GM12878 (cell line): ENCODE data around the gene B3GALNT2. TPM values are rescaled to one million over a fixed set of nuclear protein-coding genes. Genes with fewer than 3 reads are reported as not detected.

Source experiments
- ATAC-seq: fragments of 200-7000 bp; cut with Tn5 transposase; 3 replicates; pipeline ENCODE4 v1.9.1; 2020; ENCODE audit warnings: mild to moderate bottlenecking, moderate library complexity
- BruUV-seq: library from RNA; stranded (reverse); fragments of 400-500 nt; replicated peaks from 2 replicates; lab custom pipeline; 2021; lab: Mats Ljungman, UMichigan
- CTCF ChIA-PET: fragments of 300-600 bp; sonication (Branson Sonifier 250); formaldehyde crosslinking; extraction: SDS; loops from one replicate; lab custom pipeline; 2021; ENCODE audit warnings: inconsistent platforms; lab: Yijun Ruan, JAX
- POLR2A ChIA-PET: fragments of 350-600 bp; formaldehyde crosslinking; extraction: SDS; loops from one replicate; lab custom pipeline; 2021; ENCODE audit warnings: inconsistent platforms; lab: Charles Lee
- RAD21 ChIA-PET: fragments of 300-600 bp; sonication (Branson Sonifier 250); formaldehyde crosslinking; loops from one replicate; lab custom pipeline; 2023; ENCODE audit warnings: antibody characterized with exemption; ENCODE audit not compliant: unreplicated experiment; lab: Charles Lee
- SMC1A ChIA-PET: fragments of 300-600 bp; sonication (Branson Sonifier 250); formaldehyde crosslinking; loops from one replicate; lab custom pipeline; 2023; ENCODE audit not compliant: unreplicated experiment, uncharacterized antibody; lab: Charles Lee
- DNase-seq: peaks from one replicate; pipeline ENCODE4 v3.0.0-alpha.2; 2011; ENCODE audit warnings: low read depth, low spot score
- FAIRE-seq: peaks from 3 replicates; lab custom pipeline; 2011; peaks lifted over from hg19 to GRCh38; lab: Jason Lieb, UNC
- H2AFZ ChIP-seq: 2 replicates; pipeline ENCODE4 v1.6.0; 2011; ENCODE audit warnings: low read depth, low read length, control low read depth; ENCODE audit not compliant: control insufficient read depth
- H3K27ac ChIP-seq: 2 replicates; pipeline ENCODE4 v1.5.1; 2011; ENCODE audit warnings: control low read depth; ENCODE audit not compliant: control insufficient read depth, insufficient read depth
- H3K27me3 ChIP-seq, 2 experiments: replicated peaks in 1 of 2; 2 replicates each; pipeline versions ENCODE4 v1.6.0 to v1.6.1; 2011; ENCODE audit warnings: low read length in 1 of 2; ENCODE audit not compliant: control insufficient read depth in 2 of 2, insufficient read depth in 2 of 2
- H3K36me3 ChIP-seq, 2 experiments: 2 replicates each; pipeline ENCODE4 v1.5.1; 2011; ENCODE audit warnings: low read length in 1 of 2; ENCODE audit not compliant: control insufficient read depth in 2 of 2, insufficient read depth in 2 of 2
- H3K4me1 ChIP-seq: 2 replicates; pipeline ENCODE4 v1.6.1; 2011; ENCODE audit warnings: mild to moderate bottlenecking, low read length, moderate library complexity, mixed read lengths; ENCODE audit not compliant: control insufficient read depth, insufficient read depth
- H3K4me2 ChIP-seq: 2 replicates; pipeline ENCODE4 v1.6.0; 2011; ENCODE audit warnings: control low read depth; ENCODE audit not compliant: control insufficient read depth, insufficient read depth
- H3K4me3 ChIP-seq: fragments of 200-600 bp; sonication (generic); 2 replicates; pipeline ENCODE4 v1.5.1; 2016
- H3K79me2 ChIP-seq: 2 replicates; pipeline ENCODE4 v1.6.0; 2011; ENCODE audit warnings: low read length; ENCODE audit not compliant: control insufficient read depth, insufficient read depth
- H3K9ac ChIP-seq: 2 replicates; pipeline ENCODE4 v1.8.0; 2011; ENCODE audit warnings: low read length, control low read depth, mixed read lengths; ENCODE audit not compliant: control insufficient read depth, insufficient read depth
- H3K9me3 ChIP-seq: replicated peaks from 3 replicates; pipeline ENCODE4 v1.5.1; 2011; ENCODE audit warnings: mild to moderate bottlenecking, low read length; ENCODE audit not compliant: control insufficient read depth, insufficient read depth
- H4K20me1 ChIP-seq: 2 replicates; pipeline ENCODE4 v1.6.0; 2011; ENCODE audit not compliant: control insufficient read depth, insufficient read depth
- BCLAF1 ChIP-seq: fragments of 450-650 bp; IDR thresholded peaks from 2 replicates; pipeline ENCODE4 v1.6.1; 2017; ENCODE audit warnings: antibody characterized with exemption, mild to moderate bottlenecking, moderate library complexity
- BMI1 ChIP-seq: fragments of 450-650 bp; IDR thresholded peaks from 2 replicates; pipeline ENCODE4 v1.6.1; 2016; ENCODE audit warnings: mild to moderate bottlenecking, moderate library complexity, borderline replicate concordance
- CREB1 ChIP-seq: IDR thresholded peaks from 2 replicates; pipeline ENCODE4 v1.6.1; 2012; ENCODE audit warnings: low read depth, mild to moderate bottlenecking, inconsistent platforms
- E2F4 ChIP-seq: IDR thresholded peaks from 2 replicates; pipeline ENCODE4 v1.6.1; 2012; ENCODE audit warnings: low read depth, low read length, improper control_type of control experiment
- MXI1 ChIP-seq: fragments of 150-350 bp; IDR thresholded peaks from 2 replicates; pipeline ENCODE4 v1.6.1; 2011; ENCODE audit warnings: low read depth, mild to moderate bottlenecking, inconsistent platforms, low read length, improper control_type of control experiment
- NFYB ChIP-seq: IDR thresholded peaks from 2 replicates; pipeline ENCODE4 v1.6.1; 2011; ENCODE audit warnings: low read depth, mild to moderate bottlenecking, low read length, improper control_type of control experiment, moderate library complexity; ENCODE audit not compliant: insufficient read depth
- NKRF ChIP-seq: fragments of 450-650 bp; conservative IDR thresholded peaks from 2 replicates; pipeline ENCODE4 v1.6.1; 2017; ENCODE audit warnings: mild to moderate bottlenecking, moderate library complexity
- RAD51 ChIP-seq: fragments of 450-650 bp; IDR thresholded peaks from 2 replicates; pipeline ENCODE4 v1.6.1; 2016; ENCODE audit warnings: moderate library complexity, mild to moderate bottlenecking, inconsistent platforms
- SMARCA5 ChIP-seq: fragments of 450-650 bp; IDR thresholded peaks from 2 replicates; pipeline ENCODE4 v1.6.1; 2017; ENCODE audit warnings: mild to moderate bottlenecking
- STAT3 ChIP-seq: IDR thresholded peaks from 2 replicates; pipeline ENCODE4 v1.6.1; 2011; ENCODE audit warnings: low read depth, low read length, improper control_type of control experiment
- WGBS: methylation state at CpG from one replicate; pipeline ENCODE4 v1.1.6; 2016; ENCODE audit warnings: low lambda C conversion rate; ENCODE audit not compliant: insufficient replicate concordance, insufficient coverage; ENCODE audit errors: missing lambda C conversion rate; 5-methylcytosine and 5-hydroxymethylcytosine counted together
- in situ Hi-C: fragments of 300-500 bp; cut with MboI; formaldehyde crosslinking; loops from 9 replicates; pipeline ENCODE4 v1.14.3; 2018; ENCODE audit warnings: mixed read lengths
- intact Hi-C: fragments of 100-400 bp; cut with micrococcal nuclease; formaldehyde crosslinking; loops from one replicate; pipeline ENCODE4 v1.14.2; 2022; ENCODE audit not compliant: unreplicated experiment
- polyA plus RNA-seq, 11 experiments: library from polyadenylated mRNA; depleted of rRNA in 4 of 11; unstranded in 6 of 11; stranded (reverse) in 5 of 11; fragments of >200 nt; fragmentation: Nextera tagmentation in 4 of 11; fragmentation: Illumina TruSeq in 1 of 11; extraction: Ambion mirVana in 4 of 11; extraction: Trizol in 1 of 11; gene quantifications; 1 replicate in 1 of 11; 2 replicates in 10 of 11; pipeline versions ENCODE4 v1.2.1 to v1.2.3, GENCODE V29; 2011 to 2016; ENCODE audit warnings: inconsistent platforms in 2 of 11, missing spikeins in 2 of 11, low read depth in 1 of 11
- total RNA-seq, 4 experiments: library from RNA; depleted of rRNA in 3 of 4; stranded (reverse); fragments of >200 nt in 3 of 4; fragmentation: Illumina TruSeq in 1 of 4; extraction: Trizol in 1 of 4; gene quantifications; 2 replicates each; pipeline versions ENCODE4 v1.2.1 to v1.2.3, GENCODE V29; 2013 to 2021

Gene B3GALNT2
- total and polyA plus RNA-seq, 10 of the 15 experiments (the other 5 are each of a cell fraction or from before 2014, with no cell fraction given): 0.77 to 19.7 (median 12.7) TPM

GRCh38 chr1:235411489-235412486 is 92.5 kb downstream of the B3GALNT2 start:
- Histone ChIP-seq H3K4me2 (no peak overlapping the region), H2AFZ (no peak overlapping the region), H4K20me1 (no peaks in the 10 kb centered on the region), H3K36me3 (no peaks in the 10 kb centered on the region), H3K27me3 (no peaks in the 10 kb centered on the region), H3K27ac (no peak overlapping the region), H3K79me2 (no peaks in the 10 kb centered on the region), H3K9me3 (no peaks in the 10 kb centered on the region), H3K9ac (no peak overlapping the region), H3K4me1 (no peaks in the 10 kb centered on the region), H3K4me3 (no peak overlapping the region)
- no peak for FAIRE-seq
- BruUV-seq: no TSS peak
- ChIA-PET POLR2A (no interaction called here), CTCF (interaction anchor here (2.0 kb wide), 1 partner anchor 158 kb away, joined by 6 read pairs; no protein-coding TSS in a partner anchor), RAD21 (interaction anchor here (0.6 kb wide), 1 partner anchor 69 kb away, joined by 4 read pairs; no protein-coding TSS in a partner anchor), SMC1A (interaction anchor here (1.3 to 2.2 kb wide), 2 partner anchors 159 to 160 kb away, joined by 5 read pairs; no protein-coding TSS in a partner anchor)
- WGBS: 86% methylated on average over 3 of the region's 5 CpGs
- TF ChIP-seq STAT3 (no peak), CREB1 (no peak), NFYB (no peak), NKRF (no peak), SMARCA5 (no peak), E2F4 (no peak), BCLAF1 (no peak), RAD51 (no peak), BMI1 (no peak), MXI1 (no peak)
- no peak for DNase-seq
- in situ Hi-C loops: no loop called here
- intact Hi-C loops: loop anchor here (10.0 kb wide), 1 partner anchor 1297 kb away; no protein-coding TSS in a partner anchor
- ATAC-seq: no peak
